GM19193 (cell line): ENCODE measurements around the gene C18orf32.

Experiments used
- POLR2A ChIP-seq: IDR thresholded peaks from 4 replicates; pipeline ENCODE4 v1.6.1; 2011; ENCODE audit not compliant: insufficient read depth, insufficient read length; ENCODE audit errors: extremely low read depth

Gene C18orf32

DNA sequence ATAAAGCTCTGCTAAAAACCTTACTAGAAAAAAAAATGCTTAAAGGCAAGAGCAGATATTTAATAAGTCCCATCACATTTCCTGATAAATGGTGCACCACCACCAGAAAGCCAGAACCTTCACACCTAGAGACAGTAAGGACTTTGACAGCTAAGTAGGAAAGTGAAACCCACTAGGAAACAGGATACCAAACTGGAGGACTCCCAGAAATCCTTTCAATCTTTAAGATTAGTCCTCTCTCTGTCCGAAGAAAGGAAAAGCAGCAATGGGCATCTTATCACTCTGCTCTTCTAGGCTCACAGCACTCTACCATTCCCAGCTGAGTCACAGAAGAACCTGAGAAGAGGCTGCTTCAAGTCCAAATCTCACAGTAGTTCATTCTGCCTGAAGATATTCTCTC lies 30.2 kb downstream of the C18orf32 start:
- TF ChIP-seq POLR2A: no peak

- no peak for TF ChIP-seq POLR2A
These were observed 39.0 kb downstream of the C18orf32 start for GRCh38 chr18:49447810-49448745.

DNA sequence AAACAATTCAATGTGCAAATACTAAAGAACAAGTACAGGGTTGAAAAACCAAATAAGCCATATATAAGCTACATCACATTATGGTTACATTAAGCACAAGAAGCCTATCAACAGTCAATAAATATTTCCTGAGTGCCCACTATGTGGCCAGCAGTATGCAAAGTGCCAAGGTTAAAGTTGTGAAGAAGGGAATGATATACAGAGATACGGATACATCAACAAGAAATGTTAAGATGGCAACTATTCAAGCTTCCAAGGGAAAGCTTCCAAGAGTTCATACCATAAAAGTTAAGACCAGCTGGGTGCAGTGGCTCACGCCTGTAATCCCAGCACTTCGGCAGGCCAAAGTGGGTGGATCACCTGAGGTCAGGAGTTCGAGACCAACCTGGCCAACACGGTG lies 40.6 kb downstream of the C18orf32 start:
- TF ChIP-seq POLR2A: no peak

DNA sequence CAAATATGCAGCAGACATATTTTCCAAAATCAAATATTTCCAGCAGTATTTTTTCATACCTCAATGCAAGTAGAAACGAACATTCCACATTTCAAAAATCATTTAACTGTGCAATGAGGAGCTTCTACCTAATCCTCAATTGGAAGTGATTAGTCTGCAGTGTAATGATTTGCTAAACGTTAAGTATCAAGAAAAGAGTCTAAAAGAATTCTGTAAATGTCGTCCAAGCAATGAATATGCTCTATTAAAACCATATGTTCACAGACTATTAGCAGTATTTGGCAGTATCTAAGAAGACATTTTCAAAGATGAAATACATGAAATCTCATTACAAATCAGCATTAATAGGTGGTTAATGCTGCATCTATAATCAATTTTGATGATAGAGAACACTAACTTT lies 42.5 kb downstream of the C18orf32 start:
- TF ChIP-seq POLR2A: no peak

- no peak for TF ChIP-seq POLR2A
These were observed 43.2 kb downstream of the C18orf32 start for GRCh38 chr18:49443837-49444236.

GRCh38 chr18:49441338-49441938 lies 45.6 kb downstream of the C18orf32 start:
- TF ChIP-seq POLR2A: no peak

DNA sequence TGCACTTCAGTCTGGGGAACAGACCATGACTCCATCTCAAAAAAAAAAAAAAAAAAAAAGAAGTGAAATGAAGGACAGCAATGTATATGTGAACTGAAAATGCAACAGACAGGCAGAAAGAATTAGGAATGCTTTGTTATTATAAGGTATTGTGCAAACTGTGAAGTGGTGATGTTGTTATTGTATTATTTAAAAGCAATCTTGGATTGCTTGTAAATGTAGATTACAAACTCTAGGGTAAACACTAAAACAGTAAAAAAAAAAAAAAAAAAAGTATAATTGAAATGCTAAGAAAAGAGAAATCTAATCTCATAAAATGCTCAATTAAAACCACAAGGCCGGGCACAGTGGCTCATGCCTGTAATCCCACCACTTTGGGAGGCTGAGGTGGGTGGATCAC lies 51.9 kb downstream of the C18orf32 start:
- no peak for TF ChIP-seq POLR2A

- no peak for TF ChIP-seq POLR2A
These were observed 54.4 kb downstream of the C18orf32 start for GRCh38 chr18:49432602-49433001.

- no peak for TF ChIP-seq POLR2A
These were observed 55.7 kb downstream of the C18orf32 start for GRCh38 chr18:49431165-49431962.
